IMR-90 (cell line): ENCODE data around the gene OCEL1. TPM values are rescaled to one million over a fixed set of nuclear protein-coding genes. Genes with fewer than 3 reads are reported as not detected.

Experiments used
- ATAC-seq: fragments of 200-7000 bp; cut with Tn5 transposase; 2 replicates; pipeline ENCODE4 v1.9.1; 2020; ENCODE audit warnings: low read depth, mild to moderate bottlenecking, moderate library complexity
- BruUV-seq: library from RNA; stranded (reverse); fragments of 400-500 nt; replicated peaks from 2 replicates; lab custom pipeline; 2021; lab: Mats Ljungman, UMichigan
- CTCF ChIA-PET: fragments of 300-600 bp; formaldehyde crosslinking; extraction: SDS; loops from one replicate; lab custom pipeline; 2021; ENCODE audit warnings: antibody characterized with exemption; lab: Yijun Ruan, JAX
- POLR2A ChIA-PET: fragments of 300-600 bp; sonication (Branson Sonifier 250); formaldehyde crosslinking; loops from one replicate; lab custom pipeline; 2022; ENCODE audit warnings: antibody characterized with exemption; ENCODE audit not compliant: unreplicated experiment; lab: Charles Lee
- DNase-seq: peaks from one replicate; pipeline ENCODE4 v3.0.0; 2013
- H2AFZ ChIP-seq: replicated peaks from 2 replicates; pipeline ENCODE3; 2013; ENCODE audit warnings: low read length, mild to moderate bottlenecking; ENCODE audit not compliant: poor library complexity
- H2AK5ac ChIP-seq: 2 replicates; pipeline ENCODE4 v1.6.1; 2013; ENCODE audit warnings: low read depth, low read length, inconsistent platforms
- H2AK9ac ChIP-seq: replicated peaks from 2 replicates; pipeline ENCODE3; 2013; ENCODE audit warnings: mild to moderate bottlenecking, low read depth, low read length, moderate library complexity; ENCODE audit not compliant: poor library complexity
- H2BK120ac ChIP-seq: 2 replicates; pipeline ENCODE4 v1.6.1; 2013; ENCODE audit warnings: low read depth, low read length, inconsistent platforms
- H2BK15ac ChIP-seq: 3 replicates; pipeline ENCODE4 v1.6.1; 2013; ENCODE audit warnings: low read depth, low read length, inconsistent platforms
- H2BK20ac ChIP-seq: 2 replicates; pipeline ENCODE4 v1.6.1; 2013; ENCODE audit warnings: low read depth, mild to moderate bottlenecking, inconsistent platforms, low read length, moderate library complexity
- H2BK5ac ChIP-seq: 2 replicates; pipeline ENCODE4 v1.6.1; 2013; ENCODE audit warnings: mild to moderate bottlenecking, low read depth, low read length, inconsistent platforms; ENCODE audit not compliant: poor library complexity, severe bottlenecking
- H3K14ac ChIP-seq: replicated peaks from 2 replicates; pipeline ENCODE4 v1.6.1; 2013; ENCODE audit warnings: low read depth, low read length, inconsistent platforms
- H3K18ac ChIP-seq: 2 replicates; pipeline ENCODE4 v1.6.1; 2013; ENCODE audit warnings: low read depth, low read length, control low read depth
- H3K23ac ChIP-seq: 2 replicates; pipeline ENCODE4 v1.6.1; 2013; ENCODE audit warnings: low read depth, low read length, inconsistent platforms
- H3K27ac ChIP-seq: 2 replicates; pipeline ENCODE4 v1.5.1; 2013; ENCODE audit warnings: mild to moderate bottlenecking, control low read depth, low read length; ENCODE audit not compliant: insufficient read depth
- H3K27me3 ChIP-seq: 2 replicates; pipeline ENCODE4 v1.6.1; 2013; ENCODE audit warnings: low read length; ENCODE audit not compliant: control insufficient read depth, insufficient read depth
- H3K36me3 ChIP-seq: 2 replicates; pipeline ENCODE4 v1.6.1; 2013; ENCODE audit warnings: low read length, mixed read lengths; ENCODE audit not compliant: control insufficient read depth, insufficient read depth
- H3K4ac ChIP-seq: 2 replicates; pipeline ENCODE4 v1.6.1; 2013; ENCODE audit warnings: low read depth, low read length, inconsistent platforms
- H3K4me1 ChIP-seq: 2 replicates; pipeline ENCODE4 v1.6.1; 2013; ENCODE audit warnings: low read length, mixed read lengths; ENCODE audit not compliant: control insufficient read depth, insufficient read depth
- H3K4me2 ChIP-seq: 2 replicates; pipeline ENCODE4 v1.6.1; 2013; ENCODE audit warnings: low read depth, mild to moderate bottlenecking, control low read depth, low read length, moderate library complexity
- H3K4me3 ChIP-seq: 2 replicates; pipeline ENCODE4 v1.5.1; 2013; ENCODE audit warnings: low read depth, mild to moderate bottlenecking, control low read depth, low read length, moderate library complexity; ENCODE audit not compliant: insufficient read depth
- H3K56ac ChIP-seq: 2 replicates; pipeline ENCODE4 v1.6.1; 2013; ENCODE audit warnings: low read length, inconsistent platforms; ENCODE audit not compliant: insufficient read depth; ENCODE audit errors: extremely low read depth
- H3K79me1 ChIP-seq, 2 experiments: 2 replicates each; pipeline ENCODE4 v1.6.1; 2013; ENCODE audit warnings: low read length in 2 of 2, inconsistent platforms in 1 of 2, low read depth in 1 of 2
- H3K9ac ChIP-seq: 2 replicates; pipeline ENCODE4 v1.6.1; 2013; ENCODE audit warnings: low read depth, low read length, control low read depth
- H3K9me1 ChIP-seq: 2 replicates; pipeline ENCODE4 v1.6.1; 2013; ENCODE audit warnings: low read length, inconsistent platforms; ENCODE audit not compliant: insufficient read depth
- H3K9me3 ChIP-seq: 2 replicates; pipeline ENCODE4 v1.6.1; 2013; ENCODE audit warnings: low read length; ENCODE audit not compliant: control insufficient read depth, insufficient read depth
- H4K20me1 ChIP-seq: 2 replicates; pipeline ENCODE4 v1.6.1; 2013; ENCODE audit warnings: low read length, inconsistent platforms; ENCODE audit not compliant: insufficient read depth
- H4K5ac ChIP-seq: 2 replicates; pipeline ENCODE4 v1.6.1; 2013; ENCODE audit warnings: mild to moderate bottlenecking, low read depth, low read length, control low read depth
- H4K8ac ChIP-seq, 2 experiments: 2 replicates each; pipeline ENCODE4 v1.6.1; 2013; ENCODE audit warnings: low read depth in 2 of 2, low read length in 2 of 2, control low read depth in 1 of 2, inconsistent platforms in 1 of 2
- H4K91ac ChIP-seq: 2 replicates; pipeline ENCODE4 v1.6.1; 2013; ENCODE audit warnings: low read depth, low read length, inconsistent platforms; ENCODE audit not compliant: insufficient read depth
- CEBPB ChIP-seq: IDR thresholded peaks from 2 replicates; pipeline ENCODE4 v1.6.1; 2012; ENCODE audit warnings: low read depth, low read length, improper control_type of control experiment
- CHD1 ChIP-seq: IDR thresholded peaks from 2 replicates; pipeline ENCODE4 v1.6.1; 2012; ENCODE audit warnings: low read depth, low read length, improper control_type of control experiment
- FOS ChIP-seq: fragments of 150-350 bp; IDR thresholded peaks from 2 replicates; pipeline ENCODE4 v1.6.1; 2016; ENCODE audit warnings: low read depth, low read length
- MAFK ChIP-seq: IDR thresholded peaks from 2 replicates; pipeline ENCODE4 v1.6.1; 2012; ENCODE audit warnings: low read depth, low read length, improper control_type of control experiment
- MAZ ChIP-seq: IDR thresholded peaks from 2 replicates; pipeline ENCODE4 v1.6.1; 2012; ENCODE audit warnings: low read depth, mild to moderate bottlenecking, low read length, improper control_type of control experiment, moderate library complexity, borderline replicate concordance
- NFE2L2 ChIP-seq: fragments of 150-350 bp; IDR thresholded peaks from 2 replicates; pipeline ENCODE4 v1.6.1; 2016; ENCODE audit warnings: low read depth, mild to moderate bottlenecking, low read length
- POLR2A ChIP-seq: IDR thresholded peaks from 2 replicates; pipeline ENCODE4 v1.6.1; 2012; ENCODE audit warnings: mild to moderate bottlenecking, low read depth, low read length
- RAD21 ChIP-seq: IDR thresholded peaks from 2 replicates; pipeline ENCODE4 v1.6.1; 2012; ENCODE audit warnings: low read length, improper control_type of control experiment
- RFX5 ChIP-seq: IDR thresholded peaks from 2 replicates; pipeline ENCODE4 v1.8.0; 2012; ENCODE audit warnings: low read depth, mild to moderate bottlenecking, low read length, moderate library complexity
- SMC3 ChIP-seq: fragments of 150-350 bp; IDR thresholded peaks from 2 replicates; pipeline ENCODE4 v1.6.1; 2016; ENCODE audit warnings: low read depth, mild to moderate bottlenecking, antibody characterized with exemption, low read length, moderate library complexity
- WGBS, 2 experiments: methylation state at CpG; one replicate each; pipeline versions ENCODE4 v1.1.5 to v1.1.7; 2013; ENCODE audit warnings: missing lambda C conversion rate in 2 of 2; ENCODE audit not compliant: insufficient read length in 1 of 2; ENCODE audit errors: extremely low coverage in 2 of 2; 5-methylcytosine and 5-hydroxymethylcytosine counted together
- dilution Hi-C: fragments of 300-500 bp; cut with HindIII; formaldehyde crosslinking; loops from one replicate; pipeline ENCODE4 v1.14.3; 2018; ENCODE audit warnings: low sequenced_read_pairs; ENCODE audit not compliant: unreplicated experiment
- in situ Hi-C: fragments of 300-500 bp; cut with MboI; formaldehyde crosslinking; loops from 3 replicates; pipeline ENCODE4 v1.14.3; 2019; ENCODE audit warnings: low sequenced_read_pairs, inconsistent platforms, mixed read lengths
- intact Hi-C: fragments of 100-400 bp; cut with micrococcal nuclease; formaldehyde crosslinking; loops from 2 replicates; pipeline ENCODE4 v1.10.0; 2022
- polyA plus RNA-seq, 3 experiments: library from polyadenylated mRNA; depleted of rRNA; stranded (reverse); fragments of >200 nt; gene quantifications; 2 replicates each; pipeline ENCODE4 v1.2.3, GENCODE V29; 2012; ENCODE audit warnings: low replicate concordance in 1 of 3
- total RNA-seq: library from RNA; depleted of rRNA; stranded (reverse); fragments of >200 nt; gene quantifications from 2 replicates; pipeline ENCODE4 v1.2.3, GENCODE V29; 2012

Gene OCEL1
- total and polyA plus RNA-seq, 2 of the 4 experiments (the other 2 are of a cell fraction) = 1.1 to 7.2 TPM

GRCh38 chr19:17256130-17256529 is 30.1 kb downstream of the OCEL1 start:
- Histone ChIP-seq H3K27ac (no peak overlapping the region), H2AK5ac (no peak overlapping the region), H2BK15ac (no peak overlapping the region), H3K18ac (no peak overlapping the region), H4K91ac (no peak overlapping the region), H3K4ac (no peak overlapping the region), H3K56ac (no peak overlapping the region), H3K4me3 (no peak overlapping the region), H3K23ac (no peak overlapping the region), H3K14ac (no peak overlapping the region), H2BK5ac (no peak overlapping the region), H3K4me1 (no peaks in the 10 kb centered on the region), H3K4me2 (no peak overlapping the region), H4K5ac (no peak overlapping the region), H2AK9ac (no peak overlapping the region), H3K79me1 (no peaks in the 10 kb centered on the region; a peak in 1 of 4 replicates), H3K9ac (no peak overlapping the region), H3K36me3 (no peaks in the 10 kb centered on the region), H2AFZ (no peak overlapping the region), H3K9me3 (peaks cover 10% of the 10 kb centered on the region), H4K20me1 (0 out of 2 replicates have a peak, but pooled peaks cover 4% of the 10 kb centered on the region), H3K27me3 (no peaks in the 10 kb centered on the region; the same call in 1 of the 2 replicates), H2BK120ac (no peak overlapping the region), H3K9me1 (peaks cover 4% of the 10 kb centered on the region), H4K8ac (no peak overlapping the region), H2BK20ac (no peak overlapping the region)
- dilution Hi-C loops = no loop called here
- no TSS peak for BruUV-seq
- TF ChIP-seq MAZ = no peak
- TF ChIP-seq FOS = no peak
- no peak for TF ChIP-seq RAD21
- no peak for TF ChIP-seq RFX5
- TF ChIP-seq POLR2A = no peak
- no peak for TF ChIP-seq CHD1
- TF ChIP-seq NFE2L2 = no peak
- no peak for TF ChIP-seq SMC3
- no peak for TF ChIP-seq MAFK
- no peak for TF ChIP-seq CEBPB
- POLR2A ChIA-PET = no interaction called here
- intact Hi-C loops = no loop called here
- no peak for DNase-seq
- CTCF ChIA-PET = interaction anchor here (0.5 kb wide), 1 partner anchor 106 kb away, joined by 5 read pairs; no protein-coding TSS in a partner anchor
- in situ Hi-C loops = no loop called here
- no peak for ATAC-seq
- 69% methylated on average over 3 of the region's 3 CpGs; no CpG with 5 or more reads in 1 of the 2 experiments for WGBS, 2 experiments
